OCI-LY1 (cell line): ENCODE measurements around the gene HECTD3.
A peak's percentile ranks its signal among the peaks of the same experiment; 100 is the strongest.

Source experiments
- H2AFZ ChIP-seq: fragments of 200-600 bp; sonication (generic), shearing (Covaris generic); 2 replicates; pipeline ENCODE4 v1.6.0; 2014; ENCODE audit warnings: antibody characterized with exemption, mild to moderate bottlenecking, low read length
- H3F3A ChIP-seq: fragments of 200-600 bp; sonication (generic), shearing (Covaris generic); 2 replicates; pipeline ENCODE4 v1.6.0; 2014; ENCODE audit warnings: mild to moderate bottlenecking, antibody characterized with exemption, low read length, moderate library complexity; ENCODE audit not compliant: insufficient read depth
- H3K27ac ChIP-seq: fragments of 200-600 bp; sonication (generic); 2 replicates; pipeline ENCODE4 v1.5.1; 2014; ENCODE audit warnings: low read length, mixed run types, mild to moderate bottlenecking, low read depth; ENCODE audit not compliant: poor library complexity, severe bottlenecking
- H3K27me3 ChIP-seq: fragments of 200-600 bp; sonication (generic); 2 replicates; pipeline ENCODE4 v1.6.0; 2014; ENCODE audit warnings: antibody characterized with exemption, mild to moderate bottlenecking, low read length, moderate library complexity; ENCODE audit not compliant: insufficient read depth
- H3K36me3 ChIP-seq: fragments of 200-600 bp; sonication (generic); 2 replicates; pipeline ENCODE4 v1.6.1; 2014; ENCODE audit warnings: mild to moderate bottlenecking, antibody characterized with exemption, low read length, moderate library complexity, mixed read lengths; ENCODE audit not compliant: insufficient read depth
- H3K4me1 ChIP-seq: fragments of 200-600 bp; sonication (generic); 2 replicates; pipeline ENCODE4 v1.5.1; 2014; ENCODE audit warnings: mild to moderate bottlenecking, low read length, moderate library complexity; ENCODE audit not compliant: insufficient read depth, severe bottlenecking
- H3K4me2 ChIP-seq: fragments of 200-600 bp; sonication (generic), shearing (Covaris generic); 2 replicates; pipeline ENCODE4 v1.6.1; 2014; ENCODE audit warnings: low read length
- H3K4me3 ChIP-seq: fragments of 200-600 bp; sonication (generic); 2 replicates; pipeline ENCODE4 v1.5.1; 2014; ENCODE audit warnings: low read length, low read depth, mild to moderate bottlenecking, mixed read lengths; ENCODE audit not compliant: poor library complexity, severe bottlenecking
- H3K79me2 ChIP-seq: fragments of 200-600 bp; shearing (Covaris generic); 2 replicates; pipeline ENCODE4 v1.6.1; 2016; ENCODE audit warnings: mixed run types, low read length, mixed read lengths; ENCODE audit not compliant: insufficient read depth
- H3K9ac ChIP-seq: fragments of 200-600 bp; sonication (generic), shearing (Covaris generic); 2 replicates; pipeline ENCODE4 v1.6.1; 2014; ENCODE audit warnings: mild to moderate bottlenecking, low read length, mixed read lengths
- H3K9me2 ChIP-seq: fragments of 200-600 bp; sonication (generic), shearing (Covaris generic); 2 replicates; pipeline ENCODE4 v1.6.1; 2014; ENCODE audit warnings: low read depth, mild to moderate bottlenecking, low read length, mixed read lengths
- H3K9me3 ChIP-seq: fragments of 200-600 bp; shearing (Covaris generic); 2 replicates; pipeline ENCODE4 v1.6.1; 2014; ENCODE audit warnings: low read length, mixed read lengths
- H4K20me1 ChIP-seq: fragments of 200-600 bp; sonication (generic), shearing (Covaris generic); 2 replicates; pipeline ENCODE4 v1.6.0; 2016; ENCODE audit warnings: mild to moderate bottlenecking, low read length; ENCODE audit not compliant: insufficient read depth
- CTCF ChIP-seq: fragments of 200-600 bp; sonication (generic), shearing (Covaris generic); IDR thresholded peaks from 2 replicates; pipeline ENCODE4 v1.5.1; 2017; ENCODE audit warnings: mild to moderate bottlenecking, antibody characterized with exemption, low read length, moderate library complexity, mixed read lengths
- EZH2 ChIP-seq: fragments of 200-600 bp; sonication (generic), shearing (Covaris generic); IDR thresholded peaks from 2 replicates; pipeline ENCODE4 v1.8.0; 2017; ENCODE audit warnings: borderline replicate concordance, mixed run types, mild to moderate bottlenecking, antibody characterized with exemption, low read length, moderate library complexity, mixed read lengths

HECTD3 gene

GRCh38 chr1:45009956-45010854 lies 919 bp downstream of the HECTD3 start:
- no peak for TF ChIP-seq CTCF
- TF ChIP-seq EZH2 = no peak
- peak overlapping the region; percentile 98 for H3K4me2 ChIP-seq
- no peaks in the 10 kb centered on the region for H3K9me2 ChIP-seq
- no peak overlapping the region for H2AFZ ChIP-seq
- peak overlapping the region; percentile 94 for H3K4me3 ChIP-seq
- no peaks in the 10 kb centered on the region for H3F3A ChIP-seq
- H3K9me3 ChIP-seq = no peaks in the 10 kb centered on the region
- H4K20me1 ChIP-seq = no peaks in the 10 kb centered on the region
- H3K27me3 ChIP-seq = no peaks in the 10 kb centered on the region
- H3K4me1 ChIP-seq = peaks cover 27% of the 10 kb centered on the region
- no peak overlapping the region for H3K27ac ChIP-seq
- H3K36me3 ChIP-seq = peaks cover 32% of the 10 kb centered on the region
- H3K9ac ChIP-seq = peak overlapping the region; percentile 78
- no peaks in the 10 kb centered on the region for H3K79me2 ChIP-seq

GRCh38 chr1:45009296-45009865 lies 1.7 kb downstream of the HECTD3 start:
- Histone ChIP-seq H3K36me3 (peaks cover 40% of the 10 kb centered on the region), H3K9ac (no peak overlapping the region), H3K27ac (no peak overlapping the region), H3F3A (no peaks in the 10 kb centered on the region), H3K9me3 (no peaks in the 10 kb centered on the region), H3K4me3 (no peak overlapping the region), H3K4me1 (peaks cover 27% of the 10 kb centered on the region), H2AFZ (no peak overlapping the region), H3K27me3 (no peaks in the 10 kb centered on the region), H4K20me1 (no peaks in the 10 kb centered on the region), H3K79me2 (no peaks in the 10 kb centered on the region), H3K9me2 (no peaks in the 10 kb centered on the region), H3K4me2 (peak overlapping the region; percentile 98; the same call in 1 of the 2 replicates)
- no peak for TF ChIP-seq CTCF
- TF ChIP-seq EZH2 = no peak

- TF ChIP-seq EZH2 (no peak), CTCF (no peak)
- peaks cover 27% of the 10 kb centered on the region for H3K4me1 ChIP-seq
- H4K20me1 ChIP-seq = no peaks in the 10 kb centered on the region
- H3K27me3 ChIP-seq = no peaks in the 10 kb centered on the region
- H3K9me3 ChIP-seq = no peaks in the 10 kb centered on the region
- H3K4me2 ChIP-seq = no peak overlapping the region
- no peak overlapping the region for H2AFZ ChIP-seq
- peaks cover 49% of the 10 kb centered on the region for H3K36me3 ChIP-seq
- H3K27ac ChIP-seq = no peak overlapping the region
- no peak overlapping the region for H3K4me3 ChIP-seq
- no peaks in the 10 kb centered on the region for H3K79me2 ChIP-seq
- no peaks in the 10 kb centered on the region for H3K9me2 ChIP-seq
- H3F3A ChIP-seq = no peaks in the 10 kb centered on the region
- H3K9ac ChIP-seq = no peak overlapping the region
Observed at GRCh38 chr1:45008516-45008915, 2.6 kb downstream of the HECTD3 start.
